ENCODE data around the gene CADM2.

- TF ChIP-seq POLR2AphosphoS5 (IDR thresholded peaks at IDR 0.05; ENCODE audit: borderline replicate concordance, low read depth, low read length) (no peak), EZH2 (IDR thresholded peaks at IDR 0.05) (no peak)
Observed at GRCh38 chr3:85846940-85847339, 888.2 kb downstream of the CADM2 start.

All from SK-N-MC (cell line).